Hepatocyte (in vitro differentiated cells): Measurements from ENCODE around the gene CD4. TPM values are rescaled to one million over a fixed set of nuclear protein-coding genes. Genes with fewer than 3 reads are reported as not detected.

ENCODE experiments used
- DNase-seq: peaks from one replicate; pipeline ENCODE4 v3.0.0-alpha.2; 2016; ENCODE audit warnings: low spot score
- H2AFZ ChIP-seq: fragments of 200-600 bp; sonication (generic); 2 replicates; pipeline ENCODE4 v1.6.0; 2016; ENCODE audit warnings: antibody characterized with exemption, mild to moderate bottlenecking
- H3K27ac ChIP-seq: fragments of 200-600 bp; sonication (generic); 2 replicates; pipeline ENCODE4 v1.5.1; 2016; ENCODE audit warnings: mild to moderate bottlenecking
- H3K27me3 ChIP-seq: fragments of 200-600 bp; sonication (generic); 2 replicates; pipeline ENCODE4 v1.6.1; 2016
- H3K36me3 ChIP-seq: fragments of 200-600 bp; sonication (generic); replicated peaks from 2 replicates; pipeline ENCODE4 v1.5.1; 2016; ENCODE audit warnings: low read depth; ENCODE audit not compliant: insufficient read depth
- H3K4me1 ChIP-seq: fragments of 200-600 bp; sonication (generic); 2 replicates; pipeline ENCODE4 v1.5.1; 2016; ENCODE audit warnings: mild to moderate bottlenecking, moderate library complexity; ENCODE audit not compliant: insufficient read depth
- H3K4me2 ChIP-seq: fragments of 200-600 bp; sonication (generic); 2 replicates; pipeline ENCODE4 v1.6.0; 2016
- H3K4me3 ChIP-seq: fragments of 200-600 bp; sonication (generic); 2 replicates; pipeline ENCODE4 v1.5.1; 2016; ENCODE audit warnings: mild to moderate bottlenecking
- H3K79me2 ChIP-seq: fragments of 200-600 bp; sonication (generic); 2 replicates; pipeline ENCODE4 v1.6.0; 2017; ENCODE audit warnings: mild to moderate bottlenecking
- H3K9me2 ChIP-seq: fragments of 200-600 bp; sonication (generic); replicated peaks from 2 replicates; pipeline ENCODE4 v1.6.0; 2017; ENCODE audit warnings: mild to moderate bottlenecking; ENCODE audit not compliant: insufficient read depth
- H3K9me3 ChIP-seq: fragments of 200-600 bp; sonication (generic); 2 replicates; pipeline ENCODE4 v1.5.1; 2016; ENCODE audit warnings: low read depth, mild to moderate bottlenecking
- H4K20me1 ChIP-seq: fragments of 200-600 bp; sonication (generic); 2 replicates; pipeline ENCODE4 v1.6.0; 2016; ENCODE audit warnings: mild to moderate bottlenecking; ENCODE audit not compliant: insufficient read depth, poor library complexity, severe bottlenecking
- EZH2 ChIP-seq: fragments of 200-600 bp; sonication (generic); IDR thresholded peaks from 2 replicates; pipeline ENCODE4 v1.6.1; 2016; ENCODE audit warnings: antibody characterized with exemption, mild to moderate bottlenecking, borderline replicate concordance
- EZH2phosphoT487 ChIP-seq: fragments of 200-600 bp; sonication (generic); IDR thresholded peaks from one replicate; pipeline ENCODE4 v1.6.1; 2018; ENCODE audit warnings: antibody characterized with exemption, mild to moderate bottlenecking, low read depth, moderate library complexity; ENCODE audit not compliant: unreplicated experiment, severe bottlenecking
- WGBS: methylation state at CpG from one replicate; pipeline ENCODE4 v1.1.6; 2016; ENCODE audit warnings: low lambda C conversion rate; ENCODE audit errors: missing lambda C conversion rate; 5-methylcytosine and 5-hydroxymethylcytosine counted together
- polyA plus RNA-seq: library from polyadenylated mRNA; unstranded; fragments of >200 nt; fragmentation: Nextera tagmentation; extraction: Ambion mirVana; gene quantifications from 2 replicates; pipeline ENCODE4 v1.2.1, GENCODE V29; 2016
- total RNA-seq: library from RNA; depleted of rRNA; stranded (reverse); fragments of >200 nt; gene quantifications from 2 replicates; pipeline ENCODE4 v1.2.3, GENCODE V29; 2014
- TF ChIP-seq, protein P1 (sequence below): fragments of 200-600 bp; sonication (generic); IDR thresholded peaks from 2 replicates; pipeline ENCODE4 v1.5.1; 2016; ENCODE audit warnings: antibody characterized with exemption, mild to moderate bottlenecking; ENCODE audit not compliant: poor library complexity

CD4 gene
- total and polyA plus RNA-seq, 2 experiments from 2014 or later = 2.7 to 6.4 TPM

GRCh38 chr12:6852651-6853354 lies 63.5 kb downstream of the CD4 start:
- Histone ChIP-seq H4K20me1 (no peaks in the 10 kb centered on the region), H3K27me3 (no peaks in the 10 kb centered on the region), H3K9me3 (no peaks in the 10 kb centered on the region), H3K4me2 (peak overlapping the region; percentile 81), H3K79me2 (peaks cover 27% of the 10 kb centered on the region), H3K4me1 (peaks cover 13% of the 10 kb centered on the region), H2AFZ (no peak overlapping the region), H3K4me3 (peak overlapping the region; percentile 44), H3K9me2 (no peaks in the 10 kb centered on the region), H3K36me3 (no peaks in the 10 kb centered on the region), H3K27ac (peak overlapping the region; percentile 91)
- DNase-seq = peak; percentile 80
- WGBS = 2% methylated on average over 16 of the region's 18 CpGs
- no peak for TF ChIP-seq EZH2
- no peak for TF ChIP-seq EZH2phosphoT487
- TF ChIP-seq, protein P1, sequence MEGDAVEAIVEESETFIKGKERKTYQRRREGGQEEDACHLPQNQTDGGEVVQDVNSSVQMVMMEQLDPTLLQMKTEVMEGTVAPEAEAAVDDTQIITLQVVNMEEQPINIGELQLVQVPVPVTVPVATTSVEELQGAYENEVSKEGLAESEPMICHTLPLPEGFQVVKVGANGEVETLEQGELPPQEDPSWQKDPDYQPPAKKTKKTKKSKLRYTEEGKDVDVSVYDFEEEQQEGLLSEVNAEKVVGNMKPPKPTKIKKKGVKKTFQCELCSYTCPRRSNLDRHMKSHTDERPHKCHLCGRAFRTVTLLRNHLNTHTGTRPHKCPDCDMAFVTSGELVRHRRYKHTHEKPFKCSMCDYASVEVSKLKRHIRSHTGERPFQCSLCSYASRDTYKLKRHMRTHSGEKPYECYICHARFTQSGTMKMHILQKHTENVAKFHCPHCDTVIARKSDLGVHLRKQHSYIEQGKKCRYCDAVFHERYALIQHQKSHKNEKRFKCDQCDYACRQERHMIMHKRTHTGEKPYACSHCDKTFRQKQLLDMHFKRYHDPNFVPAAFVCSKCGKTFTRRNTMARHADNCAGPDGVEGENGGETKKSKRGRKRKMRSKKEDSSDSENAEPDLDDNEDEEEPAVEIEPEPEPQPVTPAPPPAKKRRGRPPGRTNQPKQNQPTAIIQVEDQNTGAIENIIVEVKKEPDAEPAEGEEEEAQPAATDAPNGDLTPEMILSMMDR = no peak

DNA sequence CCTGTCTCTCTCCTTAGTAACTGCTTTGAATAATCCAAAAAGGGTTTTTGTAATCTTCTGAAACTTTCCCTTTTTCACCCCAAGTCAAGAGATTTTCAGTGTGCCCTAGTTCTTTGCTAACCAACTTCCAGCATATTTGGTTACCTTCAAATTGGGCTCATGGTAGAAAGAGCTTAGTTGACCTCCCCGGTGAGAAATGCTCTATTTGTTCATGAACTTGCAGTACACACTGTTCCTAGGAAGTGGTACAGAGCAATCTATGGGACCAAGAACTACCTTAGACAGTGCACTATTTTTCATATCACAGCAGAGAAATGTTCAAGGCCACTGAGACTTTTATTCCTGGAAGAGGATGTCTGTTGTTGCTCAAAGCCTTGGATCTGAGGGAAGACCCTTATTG lies 64.3 kb downstream of the CD4 start:
- WGBS = 77% methylated on average over 1 of the region's 1 CpG
- TF ChIP-seq, protein P1 = no peak
- TF ChIP-seq EZH2phosphoT487 = no peak
- TF ChIP-seq EZH2 = no peak
- Histone ChIP-seq H3K27me3 (no peaks in the 10 kb centered on the region), H3K4me2 (peak overlapping the region; percentile 81), H4K20me1 (no peaks in the 10 kb centered on the region), H3K79me2 (peaks cover 27% of the 10 kb centered on the region), H3K9me3 (no peaks in the 10 kb centered on the region), H3K4me3 (peak overlapping the region; percentile 44), H3K9me2 (no peaks in the 10 kb centered on the region), H3K4me1 (peaks cover 13% of the 10 kb centered on the region), H3K27ac (peak overlapping the region; percentile 91), H2AFZ (no peak overlapping the region), H3K36me3 (no peaks in the 10 kb centered on the region)
- DNase-seq = no peak

DNA sequence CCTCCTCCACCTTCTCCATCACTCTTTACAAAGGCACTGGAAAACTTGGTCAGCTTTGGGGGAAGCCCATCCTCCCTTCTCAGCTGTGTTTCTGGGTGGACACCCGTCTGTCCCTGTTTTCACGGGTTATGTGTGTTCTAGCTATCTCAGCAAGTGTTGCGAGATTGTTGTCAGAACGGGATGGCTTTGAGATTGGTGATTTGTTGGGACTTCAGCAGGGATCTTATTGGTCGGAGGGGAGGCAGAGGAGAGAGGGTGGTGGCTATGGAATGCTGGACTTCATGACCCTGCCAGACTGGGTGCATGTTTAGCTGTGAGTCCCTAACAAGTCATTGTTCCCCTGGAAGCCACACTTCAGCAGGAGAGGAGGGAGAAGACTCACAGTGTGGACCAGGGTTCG lies 64.7 kb downstream of the CD4 start:
- Histone ChIP-seq H3K36me3 (no peaks in the 10 kb centered on the region), H3K9me3 (no peaks in the 10 kb centered on the region), H4K20me1 (no peaks in the 10 kb centered on the region), H2AFZ (no peak overlapping the region), H3K4me1 (peaks cover 13% of the 10 kb centered on the region), H3K4me2 (peak overlapping the region; percentile 81), H3K27ac (peak overlapping the region; percentile 91), H3K79me2 (peaks cover 27% of the 10 kb centered on the region), H3K27me3 (no peaks in the 10 kb centered on the region), H3K9me2 (no peaks in the 10 kb centered on the region), H3K4me3 (no peak overlapping the region)
- TF ChIP-seq EZH2phosphoT487 (no peak), EZH2 (no peak)
- TF ChIP-seq, protein P1 = no peak
- no peak for DNase-seq
- 73% methylated on average over 6 of the region's 6 CpGs for WGBS
